ENCODE results near the gene GNG5.

DNA sequence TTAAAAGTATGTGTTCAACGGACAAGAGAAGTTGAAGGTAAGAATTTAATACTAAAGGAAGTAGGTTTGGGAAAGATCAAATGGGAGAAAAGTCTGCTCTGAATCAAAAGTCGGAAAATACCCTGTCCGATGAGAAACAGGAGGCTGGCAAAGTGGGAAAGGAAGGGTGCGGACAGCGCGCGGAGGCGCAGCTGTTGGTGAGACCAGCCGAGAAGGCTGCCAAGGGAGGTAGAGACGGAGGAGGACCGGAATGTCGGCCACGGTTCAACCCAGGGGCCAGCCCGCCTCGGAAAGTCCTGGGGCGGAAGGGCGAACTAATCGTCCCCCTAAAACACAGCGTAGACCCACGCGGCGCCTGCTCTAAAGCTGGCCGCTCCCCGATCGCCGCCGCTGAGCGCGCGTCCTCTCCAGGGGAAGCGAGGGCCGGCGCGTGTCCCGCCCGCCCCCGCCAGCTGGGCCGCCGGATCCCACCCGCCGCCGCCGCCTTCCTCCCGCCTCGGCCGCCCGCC lies 834 bp downstream of the GNG5 start:
- TF ChIP-seq, protein P1, sequence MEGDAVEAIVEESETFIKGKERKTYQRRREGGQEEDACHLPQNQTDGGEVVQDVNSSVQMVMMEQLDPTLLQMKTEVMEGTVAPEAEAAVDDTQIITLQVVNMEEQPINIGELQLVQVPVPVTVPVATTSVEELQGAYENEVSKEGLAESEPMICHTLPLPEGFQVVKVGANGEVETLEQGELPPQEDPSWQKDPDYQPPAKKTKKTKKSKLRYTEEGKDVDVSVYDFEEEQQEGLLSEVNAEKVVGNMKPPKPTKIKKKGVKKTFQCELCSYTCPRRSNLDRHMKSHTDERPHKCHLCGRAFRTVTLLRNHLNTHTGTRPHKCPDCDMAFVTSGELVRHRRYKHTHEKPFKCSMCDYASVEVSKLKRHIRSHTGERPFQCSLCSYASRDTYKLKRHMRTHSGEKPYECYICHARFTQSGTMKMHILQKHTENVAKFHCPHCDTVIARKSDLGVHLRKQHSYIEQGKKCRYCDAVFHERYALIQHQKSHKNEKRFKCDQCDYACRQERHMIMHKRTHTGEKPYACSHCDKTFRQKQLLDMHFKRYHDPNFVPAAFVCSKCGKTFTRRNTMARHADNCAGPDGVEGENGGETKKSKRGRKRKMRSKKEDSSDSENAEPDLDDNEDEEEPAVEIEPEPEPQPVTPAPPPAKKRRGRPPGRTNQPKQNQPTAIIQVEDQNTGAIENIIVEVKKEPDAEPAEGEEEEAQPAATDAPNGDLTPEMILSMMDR (IDR thresholded peaks at IDR 0.05; ENCODE audit: low read depth, low read length, poor library complexity, severe bottlenecking): no peak
- no peak for TF ChIP-seq EZH2phosphoT487 (IDR thresholded peaks at IDR 0.05; ENCODE audit: borderline replicate concordance, low read length)

All from DOHH2 (cell line).